HepG2 (cell line): ENCODE measurements around the gene FBXW5. TPM values are rescaled to one million over a fixed set of nuclear protein-coding genes. Genes with fewer than 3 reads are reported as not detected.

Experiments
- ATAC-seq: fragments of 200-7000 bp; cut with Tn5 transposase; 3 replicates; pipeline ENCODE4 v1.9.1; 2020; ENCODE audit warnings: mild to moderate bottlenecking, moderate library complexity
- BruUV-seq: library from RNA; stranded (reverse); fragments of 400-500 nt; replicated peaks from 2 replicates; lab custom pipeline; 2021; lab: Mats Ljungman, UMichigan
- CTCF ChIA-PET: fragments of 300-600 bp; formaldehyde crosslinking; extraction: SDS; loops from one replicate; lab custom pipeline; 2021; ENCODE audit warnings: low total read pairs, inconsistent platforms, low intra/inter-chr PET ratio; lab: Yijun Ruan, JAX
- POLR2A ChIA-PET: fragments of 350-600 bp; sonication (Branson Sonifier 250); formaldehyde crosslinking; loops from one replicate; lab custom pipeline; 2020; ENCODE audit warnings: antibody characterized with exemption, inconsistent platforms; lab: Yijun Ruan, JAX
- DNase-seq: peaks from one replicate; pipeline ENCODE4 v3.0.0-alpha.2; 2015; ENCODE audit warnings: low spot score
- FAIRE-seq: peaks from 3 replicates; lab custom pipeline; 2011; peaks lifted over from hg19 to GRCh38; lab: Jason Lieb, UNC
- H2AFZ ChIP-seq: one replicate; pipeline ENCODE4 v1.6.1; 2011; ENCODE audit warnings: low read length, inconsistent platforms
- H3K27ac ChIP-seq: fragments of 300-600 bp; 3 replicates; pipeline ENCODE4 v1.8.0; 2011; ENCODE audit warnings: mixed run types, mild to moderate bottlenecking, mixed read lengths, low read length, inconsistent platforms; ENCODE audit not compliant: insufficient read depth; ENCODE audit errors: extremely low read length
- H3K27me3 ChIP-seq, 2 experiments: fragments of 200-600 bp in 1 of 2; 2 replicates in 1 of 2; 3 replicates in 1 of 2; pipeline versions ENCODE4 v1.6.0 to v1.8.0; 2011; ENCODE audit warnings: low read length in 2 of 2, mild to moderate bottlenecking in 2 of 2, moderate library complexity in 2 of 2, inconsistent platforms in 1 of 2; ENCODE audit not compliant: insufficient read depth in 2 of 2, control insufficient read depth in 1 of 2
- H3K36me3 ChIP-seq, 2 experiments: fragments of 200-600 bp in 1 of 2; replicated peaks in 1 of 2; 2 replicates in 1 of 2; 3 replicates in 1 of 2; pipeline versions ENCODE4 v1.5.1 to v1.8.0; 2011; ENCODE audit warnings: low read length in 2 of 2, inconsistent platforms in 1 of 2; ENCODE audit not compliant: insufficient read depth in 2 of 2, control insufficient read depth in 1 of 2
- H3K4me1 ChIP-seq: 2 replicates; pipeline ENCODE4 v1.5.1; 2012; ENCODE audit warnings: low read length, inconsistent platforms; ENCODE audit not compliant: insufficient read depth
- H3K4me2 ChIP-seq: 2 replicates; pipeline ENCODE4 v1.6.0; 2011; ENCODE audit warnings: low read depth, low read length, inconsistent platforms
- H3K4me3 ChIP-seq, 3 experiments: fragments of 200-600 bp in 1 of 3; sonication (generic), shearing (Covaris generic) in 1 of 3; replicated peaks in 1 of 3; 2 replicates each; pipeline ENCODE4 v1.5.1; 2011 to 2016; ENCODE audit warnings: low read length in 3 of 3, inconsistent platforms in 2 of 3, low read depth in 2 of 3, mild to moderate bottlenecking in 2 of 3, control low read depth in 1 of 3, mixed read lengths in 1 of 3; ENCODE audit not compliant: insufficient read depth in 1 of 3
- H3K79me2 ChIP-seq: one replicate; pipeline ENCODE4 v1.6.1; 2011; ENCODE audit warnings: low read length, inconsistent platforms; ENCODE audit not compliant: insufficient read depth
- H3K9ac ChIP-seq: 2 replicates; pipeline ENCODE4 v1.6.0; 2011; ENCODE audit warnings: mild to moderate bottlenecking, low read depth, low read length, inconsistent platforms; ENCODE audit not compliant: insufficient read depth
- H3K9me3 ChIP-seq: 2 replicates; pipeline ENCODE4 v1.5.1; 2012; ENCODE audit warnings: mild to moderate bottlenecking, low read length
- H4K20me1 ChIP-seq: 2 replicates; pipeline ENCODE4 v1.6.0; 2011; ENCODE audit warnings: inconsistent platforms, mild to moderate bottlenecking, low read length, moderate library complexity; ENCODE audit not compliant: insufficient read depth
- DNMT3B ChIP-seq: conservative IDR thresholded peaks from 2 replicates; pipeline ENCODE4 v1.6.1; 2016; ENCODE audit warnings: missing biosample characterization, control low read depth
- ISL2 ChIP-seq: sonication (generic); formaldehyde crosslinking; IDR thresholded peaks from 2 replicates; pipeline ENCODE4 v1.5.0; 2020; ENCODE audit warnings: missing genetic modification reagents
- MYC ChIP-seq: sonication (generic); formaldehyde crosslinking; IDR thresholded peaks from 2 replicates; pipeline ENCODE4 v1.9.0; 2021; ENCODE audit warnings: missing genetic modification reagents, borderline replicate concordance
- NAIF1 ChIP-seq: sonication (generic); formaldehyde crosslinking; IDR thresholded peaks from 2 replicates; pipeline ENCODE4 v1.5.0; 2020; ENCODE audit warnings: mild to moderate bottlenecking, missing genetic modification reagents, borderline replicate concordance
- NFE2L1 ChIP-seq: sonication (generic); formaldehyde crosslinking; IDR thresholded peaks from 2 replicates; pipeline ENCODE4 v1.4.0; 2020; ENCODE audit warnings: missing genetic modification reagents, mild to moderate bottlenecking, borderline replicate concordance
- NFKB2 ChIP-seq: sonication (generic); formaldehyde crosslinking; IDR thresholded peaks from 2 replicates; pipeline ENCODE4 v1.4.0; 2020; ENCODE audit warnings: missing genetic modification reagents, borderline replicate concordance
- ONECUT2 ChIP-seq: sonication (generic); formaldehyde crosslinking; IDR thresholded peaks from 2 replicates; pipeline ENCODE4 v1.4.0; 2020; ENCODE audit warnings: missing genetic modification reagents
- SP1 ChIP-seq, 2 experiments: fragments of 450-650 bp in 1 of 2; sonication (generic) in 1 of 2; formaldehyde crosslinking in 1 of 2; IDR thresholded peaks; 2 replicates each; pipeline versions ENCODE4 v1.4.0 to v1.6.1; 2016 to 2020; ENCODE audit warnings: missing genetic modification reagents in 1 of 2
- TEAD2 ChIP-seq: sonication (generic); formaldehyde crosslinking; IDR thresholded peaks from 2 replicates; pipeline ENCODE4 v1.9.0; 2021; ENCODE audit warnings: missing genetic modification reagents
- ZNF121 ChIP-seq: sonication (generic); formaldehyde crosslinking; IDR thresholded peaks from 2 replicates; pipeline ENCODE4 v1.5.0; 2020; ENCODE audit warnings: mild to moderate bottlenecking, missing genetic modification reagents
- ZNF30 ChIP-seq: sonication (generic); formaldehyde crosslinking; IDR thresholded peaks from 2 replicates; pipeline ENCODE4 v1.5.0; 2020; ENCODE audit warnings: mild to moderate bottlenecking, missing genetic modification reagents
- ZNF460 ChIP-seq: sonication (generic); formaldehyde crosslinking; IDR thresholded peaks from 2 replicates; pipeline ENCODE4 v1.5.1; 2020; ENCODE audit warnings: missing genetic modification reagents, mild to moderate bottlenecking, borderline replicate concordance
- ZNF563 ChIP-seq: sonication (generic); formaldehyde crosslinking; IDR thresholded peaks from 2 replicates; pipeline ENCODE4 v1.8.0; 2022; ENCODE audit warnings: mild to moderate bottlenecking, moderate library complexity, missing genetic modification reagents
- ZNF607 ChIP-seq: sonication (generic); formaldehyde crosslinking; IDR thresholded peaks from 2 replicates; pipeline ENCODE4 v1.5.1; 2020; ENCODE audit warnings: missing genetic modification reagents, mild to moderate bottlenecking, borderline replicate concordance
- ZNF841 ChIP-seq: sonication (generic); formaldehyde crosslinking; IDR thresholded peaks from 2 replicates; pipeline ENCODE4 v1.8.1; 2023; ENCODE audit warnings: missing genetic modification reagents, borderline replicate concordance
- ZNF891 ChIP-seq: sonication (generic); formaldehyde crosslinking; IDR thresholded peaks from 2 replicates; pipeline ENCODE4 v1.5.0; 2020; ENCODE audit warnings: mild to moderate bottlenecking, missing genetic modification reagents
- WGBS: methylation state at CpG from one replicate; pipeline ENCODE4 v1.1.6; 2017; ENCODE audit warnings: low lambda C conversion rate; 5-methylcytosine and 5-hydroxymethylcytosine counted together
- in situ Hi-C: cut with HindIII; loops from 2 replicates; pipeline ENCODE4 v1.10.0; 2017; ENCODE audit warnings: low pct_unique_long_range_greater_than_20kb; ENCODE audit not compliant: extremely low pct_ligation_motif_present
- intact Hi-C: fragments of 100-400 bp; cut with micrococcal nuclease; formaldehyde crosslinking; loops from one replicate; pipeline ENCODE4 v1.10.0; 2022; ENCODE audit not compliant: unreplicated experiment
- polyA plus RNA-seq, 8 experiments: library from polyadenylated mRNA; depleted of rRNA in 3 of 8; stranded (reverse) in 7 of 8; unstranded in 1 of 8; fragments of >200 nt; fragmentation: Illumina TruSeq in 4 of 8; extraction: Trizol in 4 of 8; gene quantifications; 2 replicates each; pipeline versions ENCODE4 v1.2.1 to v1.2.3, GENCODE V29; 2011 to 2016; ENCODE audit warnings: low read depth in 4 of 8, missing spikeins in 1 of 8, mixed read lengths in 1 of 8; ENCODE audit not compliant: insufficient read depth in 1 of 8
- total RNA-seq, 5 experiments: library from RNA; depleted of rRNA; stranded (reverse); fragments of >200 nt; fragmentation: Illumina TruSeq; extraction: Trizol; gene quantifications; 2 replicates each; pipeline ENCODE4 v1.2.3, GENCODE V29; 2016; ENCODE audit warnings: low read depth in 1 of 5
- TF ChIP-seq, protein P1 (sequence below): sonication (generic); formaldehyde crosslinking; IDR thresholded peaks from 2 replicates; pipeline ENCODE4 v1.4.0; 2020; ENCODE audit warnings: low read depth, mild to moderate bottlenecking, missing genetic modification reagents
- TF ChIP-seq, protein P2 (sequence below): sonication (generic); formaldehyde crosslinking; IDR thresholded peaks from 2 replicates; pipeline ENCODE4 v1.4.0; 2020; ENCODE audit warnings: missing genetic modification reagents, borderline replicate concordance
- TF ChIP-seq, protein P3 (sequence below): sonication (generic); formaldehyde crosslinking; conservative IDR thresholded peaks from 2 replicates; pipeline ENCODE4 v1.4.0; 2020; ENCODE audit warnings: missing genetic modification reagents

FBXW5 gene
- total and polyA plus RNA-seq, 2 of the 13 experiments (the other 11 are each of a cell fraction or from before 2014, with no cell fraction given), result 52.0 to 60.4 TPM

DNA sequence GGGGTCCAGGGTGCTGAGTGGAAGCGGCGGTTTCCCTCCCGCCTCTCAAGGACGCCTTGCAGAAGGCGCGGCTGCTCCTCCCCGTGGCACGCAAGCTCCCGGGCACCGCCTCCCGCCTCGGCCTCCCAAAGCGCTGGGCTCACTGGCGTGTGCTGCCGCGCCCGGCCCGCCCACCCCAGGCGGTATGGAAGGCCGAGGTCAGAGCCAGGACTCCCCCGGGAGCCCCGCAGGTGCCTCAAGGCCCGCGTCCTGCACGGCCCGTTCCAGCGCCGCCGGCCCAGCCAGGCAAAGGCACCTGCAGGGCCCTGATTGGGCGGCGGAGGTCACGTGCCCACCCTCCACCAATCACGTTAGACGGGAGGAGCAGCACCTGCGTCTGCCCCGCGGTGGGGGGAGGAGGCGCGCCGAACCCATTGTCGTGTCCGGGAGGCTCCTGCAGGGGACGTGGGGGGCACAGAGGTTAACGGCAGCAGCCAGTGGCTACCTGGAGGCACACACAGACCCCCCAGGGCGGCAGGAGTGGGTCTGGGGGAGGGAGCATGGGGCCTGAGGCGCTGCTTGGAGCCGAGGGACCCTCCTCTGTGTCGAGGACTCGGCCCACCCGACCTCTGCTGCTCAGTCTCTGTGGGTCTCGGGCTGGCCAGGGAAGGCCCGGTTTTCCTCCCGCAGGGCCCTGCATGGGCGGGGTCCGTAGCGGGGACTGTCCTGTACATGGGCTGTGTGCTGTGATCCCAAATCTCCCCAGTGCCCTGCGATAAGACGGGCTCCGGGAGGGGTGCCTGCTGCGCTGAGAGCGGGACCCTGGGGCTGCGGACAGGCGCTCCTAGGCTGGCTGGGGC lies 5.5 kb upstream of the FBXW5 start:
- H3K36me3 ChIP-seq, result no peaks in the 10 kb centered on the region
- H3K4me3 ChIP-seq, result peak overlapping the region; percentile 68 to 90 (median 87)
- peaks cover 56% of the 10 kb centered on the region for H3K4me1 ChIP-seq
- no peak overlapping the region for H2AFZ ChIP-seq
- H3K27ac ChIP-seq, result peak overlapping the region; percentile 95
- POLR2A ChIA-PET, result interaction anchor here (0.7 to 2.5 kb wide), 10 partner anchors 16 to 118 kb away, joined by 3 to 7 read pairs (median 4); partner anchors contain the start of gene CLIC3
- intact Hi-C loops, result loop anchor here (2.0 kb wide), 2 partner anchors 19 to 85 kb away; no protein-coding TSS in a partner anchor
- H3K79me2 ChIP-seq, result peaks cover 5% of the 10 kb centered on the region
- peak; percentile 83 for FAIRE-seq
- H3K4me2 ChIP-seq, result peak overlapping the region; percentile 100
- BruUV-seq, result TSS peak; percentile 87
- ATAC-seq, result peak; percentile 80
- peak; percentile 94 for DNase-seq
- H3K9me3 ChIP-seq, result no peaks in the 10 kb centered on the region
- H3K9ac ChIP-seq, result peak overlapping the region; percentile 86
- in situ Hi-C loops, result loop anchor here (5.0 kb wide), 1 partner anchor 82 kb away; the partner anchor contains the start of gene FUT7
- no peaks in the 10 kb centered on the region for H3K27me3 ChIP-seq
- no peaks in the 10 kb centered on the region for H4K20me1 ChIP-seq
- no CpG with 5 or more reads among the region's 63 CpGs for WGBS
- CTCF ChIA-PET, result no interaction called here
- TF ChIP-seq ISL2, result no peak
- no peak for TF ChIP-seq NFKB2 (CRISPR knock-in tag)
- TF ChIP-seq, protein P1, sequence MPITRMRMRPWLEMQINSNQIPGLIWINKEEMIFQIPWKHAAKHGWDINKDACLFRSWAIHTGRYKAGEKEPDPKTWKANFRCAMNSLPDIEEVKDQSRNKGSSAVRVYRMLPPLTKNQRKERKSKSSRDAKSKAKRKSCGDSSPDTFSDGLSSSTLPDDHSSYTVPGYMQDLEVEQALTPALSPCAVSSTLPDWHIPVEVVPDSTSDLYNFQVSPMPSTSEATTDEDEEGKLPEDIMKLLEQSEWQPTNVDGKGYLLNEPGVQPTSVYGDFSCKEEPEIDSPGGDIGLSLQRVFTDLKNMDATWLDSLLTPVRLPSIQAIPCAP (CRISPR knock-in tag), result no peak
- no peak; the same call in none of the 2 replicates for TF ChIP-seq ZNF460
- no peak for TF ChIP-seq TEAD2 (CRISPR knock-in tag)
- no peak for TF ChIP-seq ONECUT2 (CRISPR knock-in tag)
- TF ChIP-seq ZNF121 (CRISPR knock-in tag), result no peak
- no peak for TF ChIP-seq SP1 (IDR thresholded peaks at IDR 0.05)
- TF ChIP-seq SP1 (CRISPR knock-in tag; IDR thresholded peaks at IDR 0.05), result peak; percentile 47; the same call in 1 of the 2 replicates
- TF ChIP-seq, protein P2, sequence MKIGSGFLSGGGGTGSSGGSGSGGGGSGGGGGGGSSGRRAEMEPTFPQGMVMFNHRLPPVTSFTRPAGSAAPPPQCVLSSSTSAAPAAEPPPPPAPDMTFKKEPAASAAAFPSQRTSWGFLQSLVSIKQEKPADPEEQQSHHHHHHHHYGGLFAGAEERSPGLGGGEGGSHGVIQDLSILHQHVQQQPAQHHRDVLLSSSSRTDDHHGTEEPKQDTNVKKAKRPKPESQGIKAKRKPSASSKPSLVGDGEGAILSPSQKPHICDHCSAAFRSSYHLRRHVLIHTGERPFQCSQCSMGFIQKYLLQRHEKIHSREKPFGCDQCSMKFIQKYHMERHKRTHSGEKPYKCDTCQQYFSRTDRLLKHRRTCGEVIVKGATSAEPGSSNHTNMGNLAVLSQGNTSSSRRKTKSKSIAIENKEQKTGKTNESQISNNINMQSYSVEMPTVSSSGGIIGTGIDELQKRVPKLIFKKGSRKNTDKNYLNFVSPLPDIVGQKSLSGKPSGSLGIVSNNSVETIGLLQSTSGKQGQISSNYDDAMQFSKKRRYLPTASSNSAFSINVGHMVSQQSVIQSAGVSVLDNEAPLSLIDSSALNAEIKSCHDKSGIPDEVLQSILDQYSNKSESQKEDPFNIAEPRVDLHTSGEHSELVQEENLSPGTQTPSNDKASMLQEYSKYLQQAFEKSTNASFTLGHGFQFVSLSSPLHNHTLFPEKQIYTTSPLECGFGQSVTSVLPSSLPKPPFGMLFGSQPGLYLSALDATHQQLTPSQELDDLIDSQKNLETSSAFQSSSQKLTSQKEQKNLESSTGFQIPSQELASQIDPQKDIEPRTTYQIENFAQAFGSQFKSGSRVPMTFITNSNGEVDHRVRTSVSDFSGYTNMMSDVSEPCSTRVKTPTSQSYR (CRISPR knock-in tag), result peak; percentile 95
- peak; percentile 83 for TF ChIP-seq ZNF891
- TF ChIP-seq ZNF607, result peak; percentile 88
- TF ChIP-seq NAIF1 (CRISPR knock-in tag), result no peak
- TF ChIP-seq DNMT3B (CRISPR knock-in tag), result no peak
- TF ChIP-seq ZNF563 (CRISPR knock-in tag), result peak; percentile 71; the same call in 1 of the 2 replicates
- no peak for TF ChIP-seq ZNF30 (CRISPR knock-in tag)
- TF ChIP-seq, protein P3, sequence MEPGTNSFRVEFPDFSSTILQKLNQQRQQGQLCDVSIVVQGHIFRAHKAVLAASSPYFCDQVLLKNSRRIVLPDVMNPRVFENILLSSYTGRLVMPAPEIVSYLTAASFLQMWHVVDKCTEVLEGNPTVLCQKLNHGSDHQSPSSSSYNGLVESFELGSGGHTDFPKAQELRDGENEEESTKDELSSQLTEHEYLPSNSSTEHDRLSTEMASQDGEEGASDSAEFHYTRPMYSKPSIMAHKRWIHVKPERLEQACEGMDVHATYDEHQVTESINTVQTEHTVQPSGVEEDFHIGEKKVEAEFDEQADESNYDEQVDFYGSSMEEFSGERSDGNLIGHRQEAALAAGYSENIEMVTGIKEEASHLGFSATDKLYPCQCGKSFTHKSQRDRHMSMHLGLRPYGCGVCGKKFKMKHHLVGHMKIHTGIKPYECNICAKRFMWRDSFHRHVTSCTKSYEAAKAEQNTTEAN (CRISPR knock-in tag), result peak; percentile 68; the same call in 1 of the 2 replicates
- no peak for TF ChIP-seq ZNF841 (CRISPR knock-in tag)
- no peak for TF ChIP-seq NFE2L1 (CRISPR knock-in tag)
- TF ChIP-seq MYC, result peak; percentile 83
